GM10266 (cell line): ENCODE data around the gene DUSP9.

Experiments
- DNase-seq: peaks from one replicate; pipeline ENCODE4 v3.0.0; 2012; ENCODE audit errors: extremely low spot score
- TF ChIP-seq, protein P1 (sequence below): IDR thresholded peaks from 2 replicates; pipeline ENCODE4 v1.5.1; 2012; ENCODE audit warnings: mild to moderate bottlenecking, low read depth; ENCODE audit not compliant: control insufficient read depth, insufficient read depth; ENCODE audit errors: missing control alignments

Gene DUSP9

GRCh38 chrX:153642655-153643430, 4.2 kb upstream of the DUSP9 start:
- DNase-seq: no peak
- TF ChIP-seq, protein P1, sequence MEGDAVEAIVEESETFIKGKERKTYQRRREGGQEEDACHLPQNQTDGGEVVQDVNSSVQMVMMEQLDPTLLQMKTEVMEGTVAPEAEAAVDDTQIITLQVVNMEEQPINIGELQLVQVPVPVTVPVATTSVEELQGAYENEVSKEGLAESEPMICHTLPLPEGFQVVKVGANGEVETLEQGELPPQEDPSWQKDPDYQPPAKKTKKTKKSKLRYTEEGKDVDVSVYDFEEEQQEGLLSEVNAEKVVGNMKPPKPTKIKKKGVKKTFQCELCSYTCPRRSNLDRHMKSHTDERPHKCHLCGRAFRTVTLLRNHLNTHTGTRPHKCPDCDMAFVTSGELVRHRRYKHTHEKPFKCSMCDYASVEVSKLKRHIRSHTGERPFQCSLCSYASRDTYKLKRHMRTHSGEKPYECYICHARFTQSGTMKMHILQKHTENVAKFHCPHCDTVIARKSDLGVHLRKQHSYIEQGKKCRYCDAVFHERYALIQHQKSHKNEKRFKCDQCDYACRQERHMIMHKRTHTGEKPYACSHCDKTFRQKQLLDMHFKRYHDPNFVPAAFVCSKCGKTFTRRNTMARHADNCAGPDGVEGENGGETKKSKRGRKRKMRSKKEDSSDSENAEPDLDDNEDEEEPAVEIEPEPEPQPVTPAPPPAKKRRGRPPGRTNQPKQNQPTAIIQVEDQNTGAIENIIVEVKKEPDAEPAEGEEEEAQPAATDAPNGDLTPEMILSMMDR: no peak

GRCh38 chrX:153643431-153644351, 3.3 kb upstream of the DUSP9 start:
- TF ChIP-seq, protein P1: peak; percentile 42
- peak; percentile 69 for DNase-seq

GRCh38 chrX:153644356-153645125, 2.5 kb upstream of the DUSP9 start:
- DNase-seq: no peak
- TF ChIP-seq, protein P1: no peak

DNA sequence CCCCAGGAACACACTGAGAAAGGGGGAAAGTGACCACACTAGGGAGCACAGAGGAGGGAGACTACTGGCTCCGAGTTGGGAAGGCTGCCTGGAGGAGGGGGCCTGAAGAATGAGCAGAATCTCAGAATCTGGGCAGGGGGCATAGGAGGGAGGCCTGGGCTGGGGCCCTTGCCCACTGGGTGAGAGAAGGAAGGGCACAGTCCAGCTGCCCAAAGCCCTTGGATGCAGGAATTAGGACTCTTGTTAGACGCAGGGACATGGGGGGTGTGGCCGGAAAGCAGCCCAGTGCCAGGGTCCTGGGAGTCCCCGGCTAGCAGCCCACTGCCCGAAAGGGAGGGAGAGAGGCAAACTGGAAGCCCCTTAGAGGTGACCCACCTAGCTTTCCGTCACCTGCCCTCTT, 1.9 kb upstream of the DUSP9 start:
- DNase-seq: no peak

DNA sequence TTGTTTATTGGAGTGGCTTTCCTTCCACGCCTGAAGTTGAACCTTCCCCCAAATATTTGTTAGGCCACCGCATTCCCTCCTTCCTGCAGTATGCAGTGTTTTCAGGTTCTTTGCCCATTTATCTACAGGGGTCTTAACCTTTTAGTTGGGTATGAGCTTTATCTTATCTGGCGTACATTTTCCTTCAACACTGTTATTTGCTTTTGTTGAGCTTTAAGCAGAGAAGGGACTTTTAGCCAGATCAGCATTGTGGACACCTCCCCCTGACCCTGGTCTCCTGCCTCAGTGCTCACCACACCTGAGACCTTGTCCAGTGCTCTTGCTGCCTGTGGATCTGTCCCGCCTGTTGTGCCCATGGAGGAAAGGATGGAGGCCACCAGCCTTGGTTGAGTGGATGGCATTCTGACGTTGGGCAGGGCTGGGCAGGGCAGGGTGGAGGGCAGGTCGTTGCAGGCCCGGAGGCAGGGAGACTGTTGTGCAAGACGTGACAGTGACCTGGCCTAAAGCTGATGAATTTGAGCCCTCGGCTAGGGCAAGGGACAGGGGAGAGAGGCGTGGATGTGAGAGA, 998 bp upstream of the DUSP9 start:
- no peak for DNase-seq
- TF ChIP-seq, protein P1: no peak

More for the DNA sequence above, 1.9 kb upstream of the DUSP9 start:
- TF ChIP-seq, protein P1: no peak

DNA sequence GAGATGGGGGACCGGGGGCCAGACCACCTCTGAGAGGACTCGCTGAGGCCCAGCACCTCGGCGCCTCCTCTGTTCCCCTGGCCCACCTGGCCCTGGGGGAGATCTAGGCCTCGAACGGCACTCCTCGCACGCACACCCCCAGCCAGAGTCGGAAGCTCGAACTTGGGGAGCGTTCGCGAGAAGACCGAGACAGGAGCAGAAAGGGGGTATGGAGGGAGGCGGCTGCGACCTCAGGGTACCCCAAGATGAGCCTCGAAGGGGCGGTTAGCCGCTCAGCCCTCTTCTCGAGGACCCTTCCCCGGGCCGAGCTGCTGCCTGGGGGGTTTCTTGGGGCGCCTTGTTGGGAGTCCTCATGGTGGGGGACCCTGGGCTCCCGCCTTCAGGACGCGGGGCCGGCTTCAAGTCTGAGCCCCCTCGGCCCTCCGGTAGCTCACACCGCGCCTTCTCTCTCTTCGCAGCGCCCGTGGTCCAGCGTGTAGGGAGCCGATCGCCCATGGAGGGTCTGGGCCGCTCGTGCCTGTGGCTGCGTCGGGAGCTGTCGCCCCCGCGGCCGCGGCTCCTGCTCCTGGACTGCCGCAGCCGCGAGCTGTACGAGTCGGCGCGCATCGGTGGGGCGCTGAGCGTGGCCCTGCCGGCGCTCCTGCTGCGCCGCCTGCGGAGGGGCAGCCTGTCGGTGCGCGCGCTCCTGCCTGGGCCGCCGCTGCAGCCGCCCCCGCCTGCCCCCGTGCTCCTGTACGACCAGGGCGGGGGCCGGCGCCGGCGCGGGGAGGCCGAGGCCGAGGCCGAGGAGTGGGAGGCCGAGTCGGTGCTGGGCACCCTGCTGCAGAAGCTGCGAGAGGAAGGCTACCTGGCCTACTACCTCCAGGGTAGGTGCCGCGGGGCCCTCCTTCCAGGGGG, 706 bp downstream of the DUSP9 start:
- TF ChIP-seq, protein P1: no peak
- no peak for DNase-seq
